CD1c-positive myeloid dendritic cell (primary cell): Measurements from ENCODE around the gene PSPN.
A peak's percentile ranks its signal among the peaks of the same experiment; 100 is the strongest.

Source experiments
- DNase-seq: peaks from one replicate; pipeline ENCODE4 v3.0.0-alpha.2; 2016; ENCODE audit errors: extremely low spot score

Gene PSPN

GRCh38 chr19:6375411-6376010 is at the start of gene PSPN:
PSPN (minus strand) TSS chr19:6375933; CDS start chr19:6375849, 84 bp downstream.
- DNase-seq: no peak

- peak; percentile 100 for DNase-seq
These were observed 49.4 kb upstream of the PSPN start for GRCh38 chr19:6424939-6425731.

- DNase-seq: peak; percentile 13
These were observed 48.6 kb upstream of the PSPN start, which contains the start of gene KHSRP for GRCh38 chr19:6424195-6424938. KHSRP (minus strand) TSS chr19:6424811; CDS start chr19:6424701, 110 bp downstream.

GRCh38 chr19:6423499-6424194 is 47.9 kb upstream of the PSPN start:
- peak; percentile 66 for DNase-seq

GRCh38 chr19:6421075-6422014 is 45.6 kb upstream of the PSPN start:
- no peak for DNase-seq

- DNase-seq: no peak
These were observed 42.8 kb upstream of the PSPN start for GRCh38 chr19:6418562-6418932.

GRCh38 chr19:6417713-6418561 is 42.2 kb upstream of the PSPN start:
- DNase-seq: no peak

- DNase-seq: no peak
These were observed 41.1 kb upstream of the PSPN start for GRCh38 chr19:6416658-6417405.

GRCh38 chr19:6415591-6416190 is 40.0 kb upstream of the PSPN start:
- DNase-seq: no peak

GRCh38 chr19:6414793-6415590 is 39.3 kb upstream of the PSPN start:
- no peak for DNase-seq

GRCh38 chr19:6413721-6414643 is 38.2 kb upstream of the PSPN start:
- DNase-seq: no peak

- no peak for DNase-seq
These were observed 37.6 kb upstream of the PSPN start for GRCh38 chr19:6413291-6413690.

GRCh38 chr19:6412447-6413091 is 36.8 kb upstream of the PSPN start:
- DNase-seq: no peak

- no peak for DNase-seq
These were observed 36.3 kb upstream of the PSPN start for GRCh38 chr19:6412061-6412446.

- no peak for DNase-seq
These were observed 33.6 kb upstream of the PSPN start for GRCh38 chr19:6409346-6409745.

- DNase-seq: peak; percentile 15
These were observed 30.7 kb upstream of the PSPN start for GRCh38 chr19:6406401-6406800.
